ENCODE measurements around the gene GPR25.
"Not testable (repeated sequence)": the region's sequence is repeated elsewhere in the genome, so short reads cannot be mapped to it uniquely, and the experiment has no call there.

GPR25 gene

GRCh38 chr1:200895801-200896530 is 23.2 kb downstream of the GPR25 start:
- DNase-seq, result no peak

GRCh38 chr1:200896531-200897196 is 23.9 kb downstream of the GPR25 start:
- no peak for DNase-seq

- DNase-seq, result no peak
Observed at GRCh38 chr1:200897259-200897658, 24.5 kb downstream of the GPR25 start.

- no peak for DNase-seq
Observed at GRCh38 chr1:200899015-200899386, 26.2 kb downstream of the GPR25 start.

DNA sequence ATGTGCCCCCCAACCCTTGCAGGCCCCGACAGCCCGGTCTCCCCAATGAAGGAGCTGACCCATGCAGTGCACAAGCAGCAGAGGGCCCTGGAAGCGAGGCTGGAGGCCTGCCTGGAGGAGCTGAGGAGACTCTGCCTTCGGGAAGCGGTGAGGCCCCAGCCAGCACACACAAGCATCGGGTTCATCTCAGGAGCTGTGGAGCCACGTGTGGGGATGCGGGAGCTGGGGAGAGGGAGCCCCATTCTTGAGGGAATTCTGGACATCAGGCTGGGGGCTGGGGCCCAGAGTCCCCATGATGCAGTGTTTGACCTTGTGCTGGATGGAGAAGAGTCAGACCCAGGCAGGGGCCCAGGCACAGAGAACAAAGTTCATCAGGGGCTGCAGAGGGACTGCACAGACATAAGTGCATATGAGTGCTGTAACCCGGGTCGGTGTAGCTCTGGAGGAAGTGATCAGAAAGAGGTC is 26.7 kb downstream of the GPR25 start:
- DNase-seq, result no peak

GRCh38 chr1:200899954-200900867 is 27.4 kb downstream of the GPR25 start:
- DNase-seq, result no peak

DNA sequence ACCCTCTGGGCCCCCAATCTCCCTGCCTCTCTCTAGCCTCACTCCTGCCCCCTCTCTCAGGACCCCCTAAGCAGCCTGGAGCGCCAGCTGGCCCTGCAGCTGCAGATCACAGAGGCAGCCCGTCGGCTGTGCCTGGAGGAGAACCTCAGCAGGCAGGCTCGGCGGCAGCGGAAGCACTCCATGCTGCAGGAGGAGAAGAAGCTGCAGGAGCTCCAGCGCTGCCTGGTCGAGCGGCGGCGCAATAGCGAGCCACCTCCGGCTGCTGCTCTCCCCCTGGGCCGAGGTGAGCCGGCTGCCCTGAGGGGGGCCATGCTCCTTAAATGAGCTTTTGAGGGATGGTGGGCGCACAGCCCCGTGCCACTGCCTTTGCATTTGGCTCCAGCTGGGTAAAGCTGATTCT is 28.1 kb downstream of the GPR25 start:
- no peak for DNase-seq

- DNase-seq, result no peak
Observed at GRCh38 chr1:200901350-200901749, 28.6 kb downstream of the GPR25 start.

GRCh38 chr1:200901796-200902444 is 29.1 kb downstream of the GPR25 start:
- DNase-seq, result no peak

DNA sequence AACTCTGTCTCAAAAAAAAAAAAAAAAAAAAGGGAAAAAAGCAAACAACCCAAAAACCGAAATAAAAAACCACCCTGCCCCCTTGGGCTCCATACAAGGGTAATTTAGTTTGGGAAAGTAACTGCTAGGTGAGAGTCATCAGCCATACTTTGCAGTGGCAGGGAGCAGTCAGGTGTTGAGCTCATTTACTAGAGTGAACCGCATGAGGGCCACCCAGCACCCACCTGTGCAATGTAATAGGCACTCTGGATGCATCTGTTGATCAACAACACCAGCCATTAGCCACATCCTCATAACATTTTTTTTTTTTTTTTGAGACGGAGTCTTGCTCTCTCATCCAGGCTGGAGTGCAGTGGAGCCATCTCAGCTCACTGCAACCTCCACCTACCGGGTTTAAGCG is 31.0 kb downstream of the GPR25 start:
- no peak for DNase-seq

DNA sequence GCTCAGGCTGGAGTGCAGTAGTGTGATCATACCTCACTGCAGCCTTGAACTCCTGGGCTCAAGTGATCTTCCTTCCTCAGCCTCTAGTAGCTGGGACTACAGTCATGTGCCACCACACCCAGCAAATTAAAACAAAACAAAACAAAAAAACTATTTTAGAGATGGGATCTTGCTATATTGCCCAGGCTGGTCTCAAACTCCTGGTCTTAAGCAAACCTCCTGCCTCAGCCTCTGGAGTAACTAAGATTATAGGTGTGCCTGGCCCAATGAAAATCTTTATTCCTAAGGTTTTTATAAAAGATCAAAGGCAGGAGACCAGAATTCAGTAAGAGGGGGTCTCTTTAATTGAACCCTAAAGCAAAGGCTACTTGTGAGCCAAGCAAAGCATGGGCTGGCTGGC is 32.0 kb downstream of the GPR25 start:
- no peak for DNase-seq

DNA sequence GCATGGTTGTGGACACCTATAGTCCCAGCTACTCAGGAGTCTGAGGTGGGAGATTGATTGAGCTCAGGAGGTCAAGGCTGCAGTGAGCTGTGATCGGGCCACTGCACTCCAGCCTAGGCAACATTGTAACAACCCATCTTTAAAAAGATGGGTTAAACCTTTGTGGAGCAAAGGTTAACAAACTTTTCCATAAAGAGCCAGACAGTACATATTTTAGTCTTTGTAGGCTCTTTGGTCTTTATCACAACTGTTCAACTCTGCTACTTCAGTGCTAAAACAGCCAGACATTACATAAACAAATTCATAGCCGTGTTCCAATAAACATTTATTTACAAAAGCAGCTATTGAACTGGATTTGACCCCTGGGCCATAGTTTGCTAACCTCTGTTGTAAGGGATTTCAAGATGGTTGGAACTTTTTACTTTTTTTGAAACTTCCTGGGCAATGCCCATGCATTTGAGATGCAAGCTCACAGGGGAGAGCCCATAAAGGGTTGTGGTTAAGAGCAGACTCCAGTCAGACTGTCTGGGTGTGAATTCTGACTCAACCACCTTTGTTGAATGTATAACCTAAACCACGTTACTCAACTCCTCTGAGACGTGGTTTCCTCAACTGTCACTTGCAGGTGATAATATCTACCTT is 32.8 kb downstream of the GPR25 start:
- no peak for DNase-seq

DNA sequence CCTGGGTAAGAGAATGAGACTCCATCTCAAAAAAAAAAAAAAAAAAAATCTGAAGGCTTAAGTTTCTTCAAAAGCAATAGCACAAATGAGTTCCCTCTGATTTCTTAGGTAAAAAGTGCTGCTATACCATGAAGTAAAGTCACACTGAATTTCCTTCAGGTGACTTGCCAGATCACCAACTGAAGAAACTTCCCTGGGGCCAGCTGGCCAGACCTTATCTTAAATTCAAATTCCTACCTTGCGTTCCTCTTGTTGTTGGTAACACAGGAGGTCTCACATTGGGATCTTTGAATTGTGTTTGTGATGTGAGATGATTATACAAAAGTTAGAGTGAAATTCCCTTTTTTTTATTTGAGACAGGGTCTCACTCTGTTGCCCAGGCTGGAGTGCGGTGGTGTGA is 33.7 kb downstream of the GPR25 start:
- DNase-seq, result no peak

GRCh38 chr1:200907611-200908097 is 34.9 kb downstream of the GPR25 start:
- DNase-seq, result no peak

DNA sequence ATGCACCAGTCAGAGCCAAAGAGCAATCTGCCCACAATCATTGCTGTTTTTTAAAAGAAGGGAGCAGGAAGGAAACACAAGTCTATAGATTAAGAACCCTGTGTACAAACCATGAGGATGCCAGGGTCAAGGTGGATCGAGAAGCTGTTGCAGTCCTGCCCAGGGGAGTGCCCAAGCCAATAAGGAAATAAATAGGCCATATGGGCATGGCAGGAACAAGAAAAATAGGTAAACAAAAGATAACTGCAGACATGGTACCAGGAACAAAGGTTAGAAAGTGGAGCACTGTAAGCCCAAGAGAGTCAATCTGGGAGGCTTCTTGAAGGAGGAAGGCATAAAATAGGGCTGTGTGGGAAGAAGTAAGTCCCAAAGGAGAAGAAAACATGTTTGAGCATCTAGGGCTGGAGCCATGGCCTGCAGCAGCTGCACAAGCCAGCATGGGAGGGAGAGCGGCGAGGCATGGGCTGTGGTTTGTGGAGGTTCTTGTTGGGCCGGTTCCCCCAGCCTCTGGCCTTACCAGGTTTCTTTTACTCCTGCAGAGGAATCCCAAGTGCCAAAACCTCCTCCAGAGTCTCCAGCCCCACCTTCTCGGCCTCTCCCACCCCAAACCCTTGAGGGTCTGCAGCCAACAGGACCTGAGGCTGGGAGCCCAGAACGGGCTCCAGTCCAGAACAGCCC is 35.5 kb downstream of the GPR25 start:
- no peak for DNase-seq

DNA sequence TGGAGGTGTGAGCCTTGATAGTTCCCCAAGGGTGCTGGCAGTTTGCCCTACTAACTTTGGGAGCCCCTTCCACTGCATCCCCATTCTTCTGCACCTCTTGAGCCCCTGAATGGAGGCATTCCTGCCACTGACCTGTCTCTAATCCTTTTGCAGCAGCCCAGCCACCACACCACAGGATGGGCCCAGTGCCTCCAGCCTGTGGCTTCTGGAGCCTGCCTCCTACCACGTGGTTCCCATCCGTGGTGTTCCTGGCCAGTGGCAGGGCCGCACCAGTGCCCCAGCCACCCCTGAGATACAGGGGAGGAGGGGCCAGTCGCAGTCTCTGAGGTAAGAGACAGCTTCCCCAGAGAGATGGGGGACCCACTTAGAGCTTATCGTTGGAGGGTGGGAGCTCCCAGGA is 36.3 kb downstream of the GPR25 start:
- no peak for DNase-seq

DNA sequence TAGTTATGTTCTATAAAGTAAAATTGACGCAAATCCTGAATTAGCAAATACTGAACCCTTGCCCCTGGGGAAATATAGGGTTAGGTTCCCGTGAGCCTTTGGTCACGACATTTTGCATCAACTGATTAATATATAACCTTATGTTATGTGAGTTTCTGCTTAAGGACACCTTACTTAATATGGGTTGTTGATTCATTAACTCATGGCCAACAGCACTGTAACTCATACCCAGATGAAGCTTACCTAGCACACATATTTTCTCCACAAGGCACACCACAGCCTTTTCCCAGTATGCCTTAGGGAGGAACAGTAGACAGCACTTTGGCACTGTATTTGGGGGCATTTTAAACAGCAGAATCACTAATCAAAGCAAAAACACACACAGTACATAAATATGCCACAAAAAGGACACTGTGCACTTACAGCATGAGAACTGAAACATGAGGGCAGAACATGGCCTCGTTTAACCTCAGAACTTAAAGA is 37.0 kb downstream of the GPR25 start:
- DNase-seq, result no peak

DNA sequence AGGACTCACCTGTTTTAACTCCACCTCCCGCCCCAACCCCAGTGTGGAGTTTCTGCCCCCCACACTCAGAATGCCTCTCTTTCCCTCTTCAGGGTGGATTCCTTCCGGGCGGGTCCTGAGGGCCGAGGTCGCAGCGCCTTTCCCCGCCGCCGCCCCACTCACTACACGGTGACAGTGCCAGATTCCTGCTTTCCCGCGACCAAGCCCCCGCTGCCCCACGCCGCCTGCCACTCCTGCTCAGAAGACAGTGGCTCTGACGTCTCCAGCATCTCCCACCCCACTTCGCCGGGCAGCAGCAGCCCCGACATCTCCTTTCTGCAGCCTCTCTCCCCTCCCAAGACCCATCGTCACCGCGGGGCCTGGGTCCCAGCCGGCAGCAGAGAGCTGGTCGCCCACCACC is 38.6 kb downstream of the GPR25 start:
- no peak for DNase-seq

DNA sequence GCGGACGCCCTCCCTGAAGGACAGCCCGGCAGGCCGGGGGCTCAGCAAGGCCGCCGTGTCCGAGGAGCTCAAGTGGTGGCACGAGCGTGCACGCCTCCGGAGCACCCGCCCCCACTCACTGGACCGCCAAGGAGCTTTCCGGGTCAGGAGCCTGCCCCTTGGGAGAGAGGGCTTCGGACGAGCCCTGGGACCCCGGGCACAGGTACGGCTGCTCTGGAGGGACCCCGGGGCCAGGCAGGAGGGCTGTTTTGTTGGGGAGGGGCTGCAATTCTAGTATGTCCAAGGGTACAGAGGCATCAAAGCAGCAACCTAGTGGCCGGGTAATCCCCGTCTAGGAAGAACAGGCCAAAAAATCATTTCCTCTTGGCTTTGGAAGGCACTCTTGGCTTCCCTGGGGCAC is 39.2 kb downstream of the GPR25 start:
- not testable (repeated sequence) for DNase-seq

GRCh38 chr1:200912737-200913407 is 40.1 kb downstream of the GPR25 start:
- DNase-seq, result no peak

GRCh38 chr1:200916152-200916551 is 43.4 kb downstream of the GPR25 start:
- DNase-seq, result no peak
